Measurements from ENCODE around the gene CLCA2.
"Not testable (repeated sequence)": the region's sequence is repeated elsewhere in the genome, so short reads cannot be mapped to it uniquely, and the experiment has no call there.

CLCA2 gene

DNA sequence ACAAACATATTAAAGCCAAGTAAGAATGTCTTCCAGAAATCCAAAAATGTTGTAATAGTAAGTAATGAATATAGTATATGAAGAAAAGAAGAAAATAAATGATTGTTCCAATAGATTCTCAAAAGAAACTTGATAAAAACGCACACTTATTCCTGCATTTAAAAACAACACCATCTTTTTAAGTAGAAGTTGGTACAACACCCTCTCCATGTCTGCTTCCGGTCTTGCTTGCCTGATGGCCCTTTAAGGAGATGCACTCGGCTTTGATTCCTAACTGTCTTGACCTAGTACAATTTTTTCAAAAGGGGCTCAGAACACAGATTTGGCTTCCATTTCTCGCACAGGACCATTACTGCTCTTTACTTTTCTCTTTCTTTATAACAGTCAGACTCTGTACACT lies 53.7 kb downstream of the CLCA2 start:
- no peak for DNase-seq

DNA sequence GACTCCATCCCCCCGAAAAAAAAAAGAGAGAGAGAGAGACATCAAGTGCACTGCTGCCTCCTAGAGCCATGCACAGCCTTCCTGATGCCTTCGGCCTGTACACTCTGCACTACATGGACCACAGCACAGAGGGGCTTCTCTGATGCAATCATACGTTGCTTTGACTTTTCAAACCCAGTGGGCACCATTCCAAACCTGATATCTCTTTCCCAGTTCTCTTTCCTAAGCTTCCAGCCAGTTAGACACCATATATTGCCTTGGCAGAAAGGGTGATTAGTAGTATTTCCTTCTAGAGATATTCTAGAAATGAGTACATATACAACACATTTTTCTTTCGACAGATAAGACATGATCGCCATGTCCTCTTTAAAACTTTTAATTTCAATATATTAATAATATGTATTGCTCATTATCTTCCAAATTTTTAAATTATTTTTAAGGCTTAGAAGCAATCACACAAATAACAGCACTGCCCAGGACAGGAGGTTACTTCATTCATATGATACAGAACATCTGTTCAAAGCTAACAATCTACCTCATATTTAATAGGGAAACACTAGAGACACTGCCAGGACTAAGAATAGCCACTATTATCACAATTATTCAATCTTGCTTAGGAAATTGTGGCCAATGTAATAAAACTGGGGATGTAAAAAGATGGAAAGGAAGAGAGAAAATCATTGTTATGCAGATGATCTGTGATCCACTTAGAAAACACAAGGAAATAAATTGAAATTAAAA lies 54.6 kb downstream of the CLCA2 start:
- DNase-seq = no peak

DNA sequence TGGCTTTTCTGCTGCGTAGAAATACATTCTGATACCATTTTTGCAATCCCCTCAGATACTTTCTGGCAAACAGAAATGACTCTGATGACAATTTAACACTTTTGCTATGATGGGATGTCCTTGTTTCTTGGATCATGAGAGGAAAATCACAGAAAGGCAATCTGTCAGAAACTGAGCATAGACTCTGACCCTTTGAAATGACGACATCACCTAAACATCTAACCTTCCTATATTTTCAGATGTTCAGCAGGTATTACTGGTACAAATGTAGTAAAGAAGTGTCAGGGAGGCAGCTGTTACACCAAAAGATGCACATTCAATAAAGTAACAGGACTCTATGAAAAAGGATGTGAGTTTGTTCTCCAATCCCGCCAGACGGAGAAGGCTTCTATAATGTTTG lies 58.0 kb downstream of the CLCA2 start:
- no peak for DNase-seq

DNA sequence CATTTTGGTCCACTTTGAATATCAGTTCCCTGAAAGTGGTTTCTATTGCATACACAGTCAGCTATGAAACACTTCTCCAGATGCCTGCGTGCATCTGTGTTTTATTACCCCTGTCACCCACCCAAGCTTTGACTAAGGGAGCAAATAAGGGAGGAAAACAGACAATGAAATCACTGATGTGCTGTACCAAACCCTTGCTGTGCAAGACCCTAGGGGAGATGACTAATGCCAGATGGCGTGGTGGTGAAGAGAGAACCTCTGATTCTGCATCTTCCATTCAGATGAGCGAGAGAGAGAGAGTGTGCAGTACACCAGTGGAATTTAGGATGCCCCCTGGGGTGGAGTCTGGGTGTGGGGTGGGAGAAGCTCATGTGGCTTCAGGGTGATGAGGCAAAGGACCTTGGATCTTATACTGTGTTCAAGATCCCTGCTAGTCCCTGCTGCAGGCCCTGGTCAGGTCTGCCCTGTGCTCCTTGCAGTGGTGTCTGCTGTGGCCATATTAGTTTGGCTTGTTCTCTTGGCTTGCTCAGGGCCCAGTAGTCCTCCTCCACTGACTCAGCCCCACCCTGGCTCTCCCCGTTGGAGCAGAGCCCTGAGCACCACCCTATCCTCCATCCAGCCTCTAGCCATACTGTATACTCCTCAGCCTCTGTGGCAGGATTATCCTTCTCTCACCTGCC lies 63.3 kb downstream of the CLCA2 start:
- no peak for DNase-seq

DNA sequence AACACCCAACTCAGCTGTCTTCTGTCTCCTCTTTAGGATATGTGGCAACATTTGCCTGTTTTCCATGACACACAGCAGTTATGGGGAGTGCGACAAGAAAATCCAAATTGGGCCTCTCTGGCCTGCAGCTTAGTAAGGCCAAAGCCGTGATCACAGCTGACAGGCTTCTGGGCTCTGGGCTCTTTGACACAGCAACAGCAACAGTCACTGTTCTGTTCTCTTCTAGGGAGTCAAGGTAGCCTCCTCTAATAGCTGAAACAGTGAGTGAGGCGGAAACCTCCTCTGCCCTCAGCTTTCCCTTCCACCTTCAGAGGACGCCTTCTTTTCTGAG lies 63.8 kb downstream of the CLCA2 start:
- DNase-seq = no peak

DNA sequence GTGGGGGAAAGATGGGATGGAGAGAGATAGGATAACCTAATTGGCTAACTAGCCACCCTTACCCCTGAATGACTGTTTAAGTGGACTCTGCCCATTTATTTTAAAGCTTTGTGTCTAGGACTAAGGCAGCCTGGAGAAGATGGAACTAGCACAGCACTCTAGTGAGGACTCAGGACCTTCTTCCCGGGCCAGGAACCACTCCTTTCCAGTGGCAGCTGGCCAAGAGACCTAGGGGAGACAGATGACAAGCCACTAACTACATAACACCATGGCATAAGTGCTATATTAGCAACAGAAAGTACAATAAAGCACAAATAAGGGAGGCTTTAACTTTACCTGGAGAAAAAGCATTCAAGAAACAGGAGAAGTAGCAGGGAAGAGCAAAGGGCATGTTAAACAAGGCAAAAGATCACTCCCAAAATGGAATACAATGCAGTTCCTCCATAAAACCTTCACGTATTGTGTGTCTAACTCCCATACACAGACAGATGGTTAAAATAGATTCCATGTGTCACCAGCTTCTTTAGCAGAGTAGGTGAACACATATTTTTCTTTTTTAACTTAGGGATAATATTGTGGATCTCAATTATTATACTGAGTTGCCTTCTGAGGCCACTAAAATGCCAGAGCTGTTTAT lies 65.4 kb downstream of the CLCA2 start:
- no peak for DNase-seq

DNA sequence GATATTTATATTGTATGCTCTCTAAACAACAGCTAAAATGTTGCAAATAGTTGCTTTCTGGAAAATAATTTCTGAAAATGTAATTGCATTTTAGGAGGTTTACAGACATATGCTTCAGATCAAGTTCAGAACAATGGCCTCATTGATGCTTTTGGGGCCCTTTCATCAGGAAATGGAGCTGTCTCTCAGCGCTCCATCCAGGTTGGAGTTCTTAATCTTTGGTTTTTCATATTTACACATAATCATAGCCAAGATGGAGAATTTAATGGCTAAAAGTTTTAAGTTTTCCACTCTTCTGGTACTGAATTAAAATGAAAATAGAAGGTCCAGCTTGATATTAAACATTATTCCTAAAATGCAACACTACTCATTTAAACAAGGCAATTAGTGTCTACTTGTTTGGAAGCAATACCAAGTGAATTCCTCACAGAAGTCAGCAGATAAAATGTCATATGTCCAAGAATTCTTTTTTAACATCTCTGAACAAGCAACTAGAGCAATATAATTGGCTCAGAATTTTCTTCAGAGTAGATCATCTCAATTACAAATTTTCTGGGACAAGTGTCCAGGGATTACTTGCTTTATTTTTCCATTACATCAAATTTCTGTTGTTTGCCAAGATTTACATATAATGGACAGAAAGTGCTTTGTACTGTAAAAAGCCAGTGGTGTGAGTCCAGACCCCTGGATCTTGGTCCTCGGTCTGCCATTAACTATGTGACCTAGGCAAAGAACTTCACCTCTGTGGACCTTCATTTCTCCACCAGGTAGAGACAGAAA lies 67.4 kb downstream of the CLCA2 start:
- DNase-seq = no peak

DNA sequence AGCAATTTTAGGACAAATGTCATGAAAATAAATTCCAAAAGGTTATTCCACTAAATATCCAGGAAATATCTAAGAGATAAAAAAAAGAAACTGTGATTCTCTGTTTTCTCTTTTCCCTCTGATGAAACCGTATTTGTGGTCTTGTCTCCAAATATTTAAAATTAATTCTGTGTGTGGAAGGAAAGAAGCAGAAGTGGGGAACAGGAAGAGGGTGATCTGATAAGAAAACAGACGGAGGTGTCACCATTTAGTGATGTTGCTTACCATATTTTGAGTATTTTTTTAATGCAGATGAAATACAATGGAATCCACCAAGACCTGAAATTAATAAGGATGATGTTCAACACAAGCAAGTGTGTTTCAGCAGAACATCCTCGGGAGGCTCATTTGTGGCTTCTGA lies 74.3 kb downstream of the CLCA2 start:
- no peak for DNase-seq

DNA sequence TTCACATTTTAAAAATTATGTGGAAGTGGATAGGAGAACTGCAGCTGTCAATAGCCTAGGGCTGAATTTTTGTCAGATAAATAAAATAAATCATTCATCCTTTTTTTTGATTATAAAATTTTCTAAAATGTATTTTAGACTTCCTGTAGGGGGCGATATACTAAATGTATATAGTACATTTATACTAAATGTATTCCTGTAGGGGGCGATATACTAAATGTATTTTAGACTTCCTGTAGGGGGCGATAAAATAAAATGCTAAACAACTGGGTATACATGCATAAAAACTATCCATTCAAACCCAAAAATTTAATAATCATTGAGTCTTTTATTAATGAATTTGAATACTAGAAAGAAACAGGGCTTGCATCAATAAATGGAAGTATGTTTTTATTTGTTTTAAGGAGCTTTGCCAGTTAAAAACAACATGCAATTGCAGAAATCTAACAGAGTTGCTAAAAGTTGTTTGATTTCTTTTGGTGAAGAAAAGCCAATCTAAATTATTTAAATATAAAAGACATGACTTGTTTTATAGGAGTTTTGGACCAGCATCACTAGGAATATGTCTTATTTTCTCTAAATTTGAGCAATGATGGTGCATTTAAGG lies 76.1 kb downstream of the CLCA2 start:
- DNase-seq = no peak

DNA sequence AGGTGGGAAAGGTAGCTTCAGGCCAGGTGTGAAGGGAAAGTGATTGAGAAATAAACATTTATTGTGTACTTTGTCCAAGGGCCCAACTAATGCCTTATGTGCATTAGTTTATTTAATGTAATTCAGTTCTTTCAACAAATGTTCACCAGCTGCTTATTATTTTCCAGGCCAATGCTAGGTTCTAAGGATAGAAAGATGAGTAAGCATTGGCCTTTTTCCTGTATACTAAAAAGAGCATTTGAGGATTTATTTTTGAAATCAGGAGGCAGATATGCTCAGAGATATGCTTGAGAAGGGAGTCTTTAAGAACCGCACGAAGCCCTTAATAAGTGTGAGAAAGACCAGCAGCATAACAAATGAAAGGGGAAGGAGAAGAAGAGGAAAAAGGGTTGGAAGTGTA lies 76.7 kb downstream of the CLCA2 start:
- DNase-seq = no peak

DNA sequence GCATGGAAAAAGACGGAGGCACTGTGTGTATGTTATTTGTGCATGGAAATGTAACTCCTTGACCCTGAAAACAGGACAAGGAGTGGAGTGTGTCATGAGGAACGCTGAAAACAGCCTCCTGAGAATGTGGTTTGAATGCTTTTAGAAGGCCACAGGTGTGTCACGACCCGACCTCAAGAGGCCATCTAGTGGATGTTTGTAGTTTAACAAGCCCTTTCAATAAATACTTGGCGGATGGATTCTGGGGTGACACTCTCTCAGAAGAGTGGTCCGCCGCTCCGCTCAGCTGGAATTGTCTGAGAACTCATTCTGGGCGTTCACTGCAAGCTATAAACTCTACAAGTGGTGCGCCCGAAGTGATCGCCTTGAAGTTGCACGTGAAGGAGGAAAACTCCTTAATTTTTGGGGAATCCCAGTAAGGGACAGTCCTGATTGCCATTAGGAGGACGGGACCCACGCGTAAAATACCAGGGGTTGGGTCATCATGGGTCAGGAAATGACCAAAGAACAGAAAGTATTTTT lies 78.2 kb downstream of the CLCA2 start:
- DNase-seq = not testable (repeated sequence)

DNA sequence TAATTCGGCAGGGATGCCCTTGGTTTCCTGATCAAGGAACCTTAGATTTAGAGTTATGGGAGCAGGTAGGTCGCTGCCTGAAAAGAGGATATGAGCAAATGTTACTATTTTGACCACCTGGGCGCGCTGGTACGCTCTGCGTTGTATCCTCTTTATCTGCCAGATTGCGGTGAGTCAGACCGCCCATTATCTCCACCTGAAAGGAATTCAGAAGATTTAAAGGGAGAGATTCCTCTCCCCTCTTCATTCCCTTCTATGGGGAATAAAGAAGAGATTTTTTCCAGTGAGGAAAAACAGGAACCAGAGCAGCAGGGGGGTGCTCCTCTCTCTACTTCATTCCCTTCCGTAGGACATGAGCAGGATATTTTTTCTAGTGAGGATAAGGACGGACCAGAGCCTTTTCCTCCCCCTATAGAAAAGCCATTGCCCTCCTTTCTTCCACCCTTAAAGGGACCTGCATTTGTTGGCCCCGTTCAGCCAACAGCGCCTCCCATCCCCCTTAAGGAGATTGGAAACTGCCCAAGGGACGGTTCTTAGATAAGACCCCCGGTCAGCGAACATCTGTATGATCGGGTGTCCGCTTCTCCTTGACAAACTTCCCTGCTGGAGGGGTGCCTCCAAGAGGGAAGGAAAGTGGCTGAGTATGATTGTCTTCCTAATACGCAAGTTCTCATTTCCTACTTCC lies 78.9 kb downstream of the CLCA2 start:
- no peak for DNase-seq

DNA sequence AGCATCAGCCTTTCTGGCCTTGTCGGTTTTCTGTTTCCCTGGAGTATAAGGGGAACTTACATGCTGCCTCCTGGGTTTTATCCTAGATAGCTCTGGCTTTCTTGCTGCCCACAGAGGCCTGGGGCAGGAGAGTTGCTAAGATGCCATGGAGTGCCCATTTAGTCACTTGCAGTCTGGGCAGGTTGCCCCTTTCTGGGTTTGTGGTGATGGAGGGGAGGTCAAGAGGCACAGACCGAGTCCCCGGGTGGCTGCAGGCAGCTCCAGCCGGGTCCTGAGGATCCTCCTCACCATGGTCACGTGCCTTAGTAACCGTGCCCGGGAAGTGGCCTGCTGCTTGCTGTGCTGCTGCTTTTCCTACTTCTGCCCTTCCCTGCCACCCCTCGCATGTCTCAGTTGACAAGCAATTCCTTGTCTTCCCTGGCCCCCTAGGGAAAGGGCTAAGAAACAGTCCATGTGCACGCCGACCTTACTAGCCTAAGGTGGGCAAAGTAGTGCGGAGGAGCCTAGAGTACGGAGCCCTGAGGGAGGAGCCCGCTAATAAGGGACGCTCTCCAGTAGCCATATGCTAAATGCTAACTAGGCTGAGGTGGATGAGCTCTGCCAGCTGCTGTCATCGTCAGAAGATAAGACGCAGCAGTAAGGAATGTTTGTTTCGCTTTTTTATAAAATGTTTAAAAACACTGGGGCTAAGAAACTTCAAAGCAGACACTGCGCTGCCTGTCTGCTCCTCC lies 79.6 kb downstream of the CLCA2 start:
- DNase-seq = peak; percentile 30

DNA sequence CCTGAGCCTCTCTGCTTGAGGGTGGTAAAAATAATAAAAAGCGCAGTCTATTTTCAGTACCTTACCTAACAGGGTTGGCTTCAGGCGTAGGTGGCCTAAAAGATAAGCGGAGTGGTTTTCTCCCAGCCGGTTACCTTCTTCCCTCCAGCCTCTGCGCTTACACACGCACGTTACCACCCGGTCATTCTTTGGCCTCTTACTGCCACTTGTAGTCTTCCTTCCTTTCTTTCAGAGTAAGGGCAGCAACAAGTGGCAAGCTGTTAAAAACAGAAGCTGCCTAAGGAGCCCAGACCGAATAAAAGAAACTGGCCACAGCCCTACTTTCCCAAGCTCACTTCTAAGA lies 80.1 kb downstream of the CLCA2 start:
- no peak for DNase-seq

DNA sequence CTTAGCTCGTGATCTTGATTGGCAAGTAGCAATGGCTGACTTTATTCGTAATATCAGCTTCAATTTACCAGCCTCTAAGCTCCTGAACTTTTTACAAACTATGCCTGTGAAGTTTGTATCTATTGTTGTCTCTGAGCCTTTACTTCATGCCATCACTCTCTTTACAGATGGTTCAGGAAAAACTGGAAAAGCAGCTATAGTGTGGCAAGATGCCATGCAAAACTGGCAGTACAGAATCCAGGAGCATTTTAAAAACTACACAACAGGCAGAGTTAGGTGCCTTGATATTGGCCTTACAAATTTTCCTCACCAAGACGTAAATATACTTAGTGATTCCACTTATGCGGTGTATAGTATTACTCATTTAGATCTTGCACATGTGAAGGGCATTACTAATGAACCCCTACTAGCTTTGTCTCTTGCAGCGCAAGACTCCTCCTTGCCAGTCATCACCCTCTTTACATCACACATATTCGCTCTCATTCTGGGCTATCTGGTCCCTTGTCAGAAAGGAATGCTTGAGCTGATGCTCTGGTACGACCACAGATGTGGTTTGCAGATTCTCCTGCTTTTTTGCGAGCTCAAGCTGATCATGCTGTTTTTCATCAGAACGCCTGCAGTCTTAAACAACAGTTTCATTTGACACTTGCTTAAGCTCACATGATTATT lies 81.1 kb downstream of the CLCA2 start:
- no peak for DNase-seq

DNA sequence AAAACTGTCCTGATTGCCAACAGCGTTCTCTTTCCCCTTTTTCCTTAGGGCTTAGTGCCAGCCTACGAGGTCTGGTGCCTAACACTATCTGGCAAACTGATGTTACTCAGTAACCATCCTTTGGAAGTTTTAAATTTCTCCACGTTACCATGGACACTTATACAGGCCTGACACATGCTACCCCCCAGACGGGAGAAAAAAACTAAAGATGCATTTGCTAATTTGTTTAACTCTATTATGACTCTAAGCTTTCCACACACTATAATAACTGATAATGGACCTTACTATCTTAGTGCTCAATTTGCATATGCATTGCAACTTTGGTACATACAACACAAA lies 81.6 kb downstream of the CLCA2 start:
- DNase-seq = no peak
